ENCODE measurements around the gene DTWD2. TPM values are rescaled to one million over a fixed set of nuclear protein-coding genes. Genes with fewer than 3 reads are reported as not detected.

DTWD2 gene
- total and polyA plus RNA-seq, 12 donors, result 1.1 to 23.6 (median 8.5) TPM

DNA sequence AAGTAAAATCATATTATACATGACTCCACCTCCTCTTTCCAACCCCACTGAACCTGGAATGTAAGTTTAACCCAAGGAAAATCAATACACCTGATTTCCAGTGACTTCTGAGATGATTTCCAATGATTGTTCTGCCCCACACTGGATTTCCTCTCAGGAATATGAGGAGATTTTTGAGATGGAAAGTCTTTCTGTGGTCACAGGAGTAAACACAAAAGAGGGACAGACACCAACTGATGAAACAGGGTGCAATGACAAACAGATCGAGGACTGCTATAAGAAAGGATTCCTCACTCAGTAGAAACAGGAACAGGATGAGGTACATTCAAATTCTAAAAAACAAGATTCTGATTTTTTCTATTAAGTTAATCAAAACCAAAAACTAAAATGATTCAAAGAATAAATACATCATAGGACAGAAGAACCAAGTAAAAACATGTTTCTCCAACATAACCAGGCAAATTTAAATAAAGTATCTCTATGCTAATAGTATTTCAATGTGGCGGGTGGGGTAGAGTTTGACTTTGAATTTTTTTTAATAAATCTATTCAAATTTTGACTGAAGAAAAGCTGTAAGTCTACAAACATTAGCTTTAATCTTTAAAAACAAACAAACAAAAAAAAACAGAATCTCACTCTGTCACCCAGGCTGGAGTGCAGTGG, 42.1 kb downstream of the DTWD2 start:
- DNase-seq, result no peak
- no peaks in the 10 kb centered on the region for H3K4me1 ChIP-seq (replicated peaks in 1 of 2)
- H3K9me3 ChIP-seq (replicated peaks in 1 of 3), result no peaks in the 10 kb centered on the region
- 92 to 96% (median 95%) methylated on average over 2 of the region's 2 CpGs for whole genome bisulfite sequencing, 4 donors
- H3K4me3 ChIP-seq, result no peak overlapping the region
- no peak overlapping the region for H3K27ac ChIP-seq
- intact Hi-C loops (cut with DNase I), result no loop called here
- no peak for TF ChIP-seq POLR2A (IDR thresholded peaks at IDR 0.05)
- TF ChIP-seq, protein P1, sequence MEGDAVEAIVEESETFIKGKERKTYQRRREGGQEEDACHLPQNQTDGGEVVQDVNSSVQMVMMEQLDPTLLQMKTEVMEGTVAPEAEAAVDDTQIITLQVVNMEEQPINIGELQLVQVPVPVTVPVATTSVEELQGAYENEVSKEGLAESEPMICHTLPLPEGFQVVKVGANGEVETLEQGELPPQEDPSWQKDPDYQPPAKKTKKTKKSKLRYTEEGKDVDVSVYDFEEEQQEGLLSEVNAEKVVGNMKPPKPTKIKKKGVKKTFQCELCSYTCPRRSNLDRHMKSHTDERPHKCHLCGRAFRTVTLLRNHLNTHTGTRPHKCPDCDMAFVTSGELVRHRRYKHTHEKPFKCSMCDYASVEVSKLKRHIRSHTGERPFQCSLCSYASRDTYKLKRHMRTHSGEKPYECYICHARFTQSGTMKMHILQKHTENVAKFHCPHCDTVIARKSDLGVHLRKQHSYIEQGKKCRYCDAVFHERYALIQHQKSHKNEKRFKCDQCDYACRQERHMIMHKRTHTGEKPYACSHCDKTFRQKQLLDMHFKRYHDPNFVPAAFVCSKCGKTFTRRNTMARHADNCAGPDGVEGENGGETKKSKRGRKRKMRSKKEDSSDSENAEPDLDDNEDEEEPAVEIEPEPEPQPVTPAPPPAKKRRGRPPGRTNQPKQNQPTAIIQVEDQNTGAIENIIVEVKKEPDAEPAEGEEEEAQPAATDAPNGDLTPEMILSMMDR (IDR thresholded peaks at IDR 0.05), result no peak
- H3K36me3 ChIP-seq (replicated peaks in 1 of 2), result no peaks in the 10 kb centered on the region
- H3K27me3 ChIP-seq, result no peaks in the 10 kb centered on the region

DNA sequence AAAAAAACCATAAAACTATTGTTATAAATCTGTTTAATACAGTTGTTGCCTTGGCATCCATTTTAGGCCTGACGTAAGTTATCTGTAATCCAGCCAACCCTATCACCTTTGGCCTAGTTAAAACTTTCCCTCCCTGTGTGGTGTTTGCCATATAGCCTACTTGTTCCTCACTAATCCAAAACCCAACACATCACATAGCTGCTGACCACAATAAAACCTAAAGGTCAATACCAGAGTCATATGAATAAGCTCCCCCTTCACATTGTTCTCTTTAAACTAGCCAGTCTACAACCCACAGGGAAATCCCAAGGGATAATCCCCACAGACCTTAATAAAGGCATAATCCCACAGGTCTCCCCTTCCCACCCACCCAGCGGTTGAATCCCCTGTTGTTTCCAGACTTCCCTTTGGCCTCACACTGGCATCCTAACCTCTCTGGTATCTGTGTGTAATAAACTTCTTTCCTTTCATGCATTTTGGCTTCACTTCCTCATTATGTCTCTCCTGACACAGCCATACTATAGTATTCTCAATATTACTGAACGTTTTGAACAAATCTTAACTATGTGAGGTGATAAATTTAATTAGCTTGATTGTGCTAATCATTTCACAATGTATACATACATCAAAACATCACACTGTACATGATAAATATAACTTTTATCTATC, 50.8 kb downstream of the DTWD2 start:
- Histone ChIP-seq H3K27ac (no peak overlapping the region), H3K4me1 (replicated peaks in 1 of 2) (no peaks in the 10 kb centered on the region), H3K27me3 (no peaks in the 10 kb centered on the region), H3K9me3 (replicated peaks in 1 of 3) (no peaks in the 10 kb centered on the region), H3K4me3 (no peak overlapping the region), H3K36me3 (replicated peaks in 1 of 2) (no peaks in the 10 kb centered on the region)
- whole genome bisulfite sequencing, 4 donors, result 76 to 83% (median 81%) methylated on average over 3 of the region's 3 CpGs
- intact Hi-C loops (cut with DNase I), result no loop called here
- TF ChIP-seq, protein P1 (IDR thresholded peaks at IDR 0.05), result no peak
- TF ChIP-seq POLR2A (IDR thresholded peaks at IDR 0.05), result no peak
- no peak for DNase-seq

DNA sequence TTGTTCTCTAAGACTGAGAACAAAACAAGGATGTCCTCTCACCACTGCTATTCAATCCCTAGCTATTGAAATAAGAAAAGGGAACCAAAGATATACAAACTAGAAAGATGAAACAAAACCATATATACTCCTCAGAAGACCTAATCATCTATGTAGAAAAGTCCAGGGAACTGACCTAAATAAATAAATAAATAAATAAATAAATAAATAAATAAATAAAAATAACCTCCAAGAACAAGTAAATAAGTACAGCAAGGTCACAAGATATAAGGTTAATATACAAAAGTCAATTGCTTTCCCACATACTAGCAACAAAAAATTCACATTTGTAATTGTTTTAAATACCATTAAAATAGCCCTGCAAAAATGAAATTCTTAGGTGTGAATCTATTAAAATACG, 54.6 kb downstream of the DTWD2 start:
- Histone ChIP-seq H3K9me3 (replicated peaks in 1 of 3) (peaks cover 0 to 5% (median 0%) of the 10 kb centered on the region in 3 donors), H3K27me3 (no peaks in the 10 kb centered on the region), H3K27ac (no peak overlapping the region), H3K4me1 (replicated peaks in 1 of 2) (no peaks in the 10 kb centered on the region), H3K36me3 (replicated peaks in 1 of 2) (no peaks in the 10 kb centered on the region), H3K4me3 (no peak overlapping the region)
- 93 to 100% (median 97%) methylated on average over 1 of the region's 1 CpG for WGBS, 4 donors
- TF ChIP-seq POLR2A (IDR thresholded peaks at IDR 0.05), result no peak
- TF ChIP-seq, protein P1 (IDR thresholded peaks at IDR 0.05), result no peak
- no peak for DNase-seq
- intact Hi-C loops (cut with DNase I), result no loop called here

DNA sequence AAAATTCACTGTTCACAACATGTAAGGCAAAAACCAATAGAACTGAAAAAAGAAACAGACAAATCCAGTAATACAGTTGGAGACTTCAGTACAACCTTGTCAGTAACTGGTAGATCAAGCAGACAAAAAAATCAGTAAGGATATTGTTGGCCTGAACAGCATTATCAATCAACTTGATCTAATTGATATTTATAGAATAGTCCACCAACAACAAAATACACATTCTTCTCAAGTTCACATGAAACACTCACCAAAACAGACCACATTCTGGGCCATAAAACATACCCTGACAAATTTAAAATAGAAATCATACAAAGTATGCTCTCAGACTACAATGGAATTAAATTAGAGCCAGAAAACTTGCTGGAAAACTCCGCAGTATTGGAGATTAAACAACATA, 56.8 kb downstream of the DTWD2 start:
- Histone ChIP-seq H3K4me1 (replicated peaks in 1 of 2) (no peaks in the 10 kb centered on the region), H3K36me3 (replicated peaks in 1 of 2) (no peaks in the 10 kb centered on the region), H3K9me3 (replicated peaks in 1 of 3) (peaks cover 0 to 7% (median 5%) of the 10 kb centered on the region in 3 donors), H3K27me3 (no peaks in the 10 kb centered on the region), H3K27ac (no peak overlapping the region), H3K4me3 (no peak overlapping the region)
- TF ChIP-seq POLR2A (IDR thresholded peaks at IDR 0.05), result no peak
- TF ChIP-seq, protein P1 (IDR thresholded peaks at IDR 0.05), result no peak
- no peak for DNase-seq
- WGBS, 4 donors, result 86 to 100% (median 93%) methylated on average over 1 of the region's 1 CpG
- intact Hi-C loops (cut with DNase I), result no loop called here

Measured in adrenal gland (tissue), 12 donors.